OCI-LY7 (cell line): ENCODE measurements around the gene FAM120A.

Experiments
- CTCF ChIP-seq: fragments of 200-600 bp; sonication (generic); conservative IDR thresholded peaks from 2 replicates; pipeline ENCODE4 v1.5.1; 2014; ENCODE audit warnings: mild to moderate bottlenecking, antibody characterized with exemption, low read length, moderate library complexity, mixed read lengths
- EZH2phosphoT487 ChIP-seq: fragments of 200-600 bp; sonication (generic); IDR thresholded peaks from 2 replicates; pipeline ENCODE4 v1.6.1; 2018; ENCODE audit warnings: low read depth, borderline replicate concordance, mild to moderate bottlenecking, mixed run types, antibody characterized with exemption, low read length, moderate library complexity, mixed read lengths

DNA sequence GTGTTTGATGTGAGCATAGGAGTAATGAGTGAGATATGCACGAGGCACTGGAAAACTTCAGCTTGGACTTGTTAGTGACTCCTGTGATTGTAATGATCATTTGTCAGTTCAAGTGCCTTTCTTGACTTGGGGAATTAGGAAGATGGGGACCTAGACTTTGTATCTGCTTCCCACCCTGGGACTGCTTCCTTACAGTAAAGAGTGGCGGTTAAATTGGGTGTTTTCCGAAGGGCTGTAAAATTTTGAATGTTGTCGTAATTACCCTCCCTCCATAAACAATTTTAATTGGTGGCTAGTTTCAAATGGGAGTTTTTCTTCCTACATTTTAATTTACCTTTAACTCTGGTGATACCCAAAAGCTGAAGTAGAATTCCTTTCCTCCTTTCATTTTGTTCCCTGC, 25.4 kb downstream of the FAM120A start:
- TF ChIP-seq CTCF (no peak), EZH2phosphoT487 (no peak)
